ENCODE measurements around the gene MAPK7. TPM values are rescaled to one million over a fixed set of nuclear protein-coding genes. Genes with fewer than 3 reads are reported as not detected.
A peak's percentile ranks its signal among the peaks of the same experiment; 100 is the strongest.

Gene MAPK7
- total and polyA plus RNA-seq, 2 donors (not counting 1 experiment from before 2014, with no cell fraction given), result 12.8 to 18.8 TPM

DNA sequence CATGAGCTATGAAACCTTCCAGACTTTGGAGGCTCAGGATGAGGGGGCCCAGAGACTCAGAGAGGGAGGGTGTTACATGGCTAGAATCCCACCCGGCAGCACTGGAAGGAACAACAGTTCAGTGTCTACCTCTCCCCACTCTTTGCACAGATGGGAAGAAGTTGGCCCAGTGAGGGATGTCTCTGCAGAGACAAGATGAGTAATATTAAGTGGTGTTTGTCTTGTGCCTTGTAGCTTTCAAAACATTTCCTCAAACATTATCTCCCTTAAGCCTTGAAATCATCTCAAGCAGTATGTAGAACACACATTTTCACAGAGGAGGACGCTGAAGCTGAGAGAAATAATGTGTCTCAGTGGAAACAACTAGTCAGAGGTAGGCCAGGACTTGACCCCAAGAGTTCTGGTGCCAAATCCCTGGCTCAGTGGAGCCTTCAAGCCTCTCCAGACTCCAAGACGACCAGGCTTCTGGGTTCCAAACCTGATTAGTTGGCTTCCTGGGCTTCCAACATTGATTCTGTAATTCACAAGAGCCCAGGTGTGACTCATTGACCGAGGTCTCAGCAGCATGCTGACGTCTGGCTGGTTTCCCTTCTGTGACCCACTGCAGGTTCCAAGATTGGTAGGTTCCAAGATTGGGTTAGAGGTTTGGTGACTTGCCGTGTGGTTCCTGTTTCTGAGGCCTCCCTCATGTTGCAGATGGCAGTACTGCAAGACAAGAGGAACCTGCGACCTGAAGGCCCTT is 40.1 kb downstream of the MAPK7 start:
- Histone ChIP-seq H3K4me2 (ENCODE audit: extremely low read depth, insufficient read depth, low read length) (no peak overlapping the region), H3K36me3 (ENCODE audit: control insufficient read depth, insufficient read depth, low read length) (no peaks in the 10 kb centered on the region), H2AFZ (ENCODE audit: low read length) (no peak overlapping the region), H3K79me2 (ENCODE audit: control insufficient read depth, insufficient read depth, low read length) (no peaks in the 10 kb centered on the region), H4K20me1 (ENCODE audit: control insufficient read depth, extremely low read depth, insufficient read depth, low read length) (no peaks in the 10 kb centered on the region), H3K27ac (ENCODE audit: insufficient read depth, low read length) (no peak overlapping the region), H3K4me1 (ENCODE audit: control insufficient read depth, extremely low read depth, insufficient read depth, low read length) (no peaks in the 10 kb centered on the region), H3K9me3 (ENCODE audit: control insufficient read depth, insufficient read depth, low read depth, low read length) (no peaks in the 10 kb centered on the region), H3K9ac (ENCODE audit: insufficient read depth, low read length) (no peak overlapping the region), H3K27me3 (ENCODE audit: control insufficient read depth, insufficient read depth, low read length) (no peaks in the 10 kb centered on the region), H3K4me3 (replicated peaks in 1 of 4; ENCODE audit: control extremely low read depth in 1 of 4, insufficient read depth in 1 of 4, low read depth in 3 of 4, low read length in 4 of 4) (no peak overlapping the region)
- peak in 1 of 2 donors; percentile 85 for DNase-seq (ENCODE audit: low read depth in 2 of 2)
- no peak for TF ChIP-seq CTCF (conservative IDR thresholded peaks at IDR 0.05 in 1 of 2, IDR thresholded peaks at IDR 0.05 in 1 of 2; ENCODE audit: low read depth in 1 of 2, low read length in 2 of 2)
- no peak for TF ChIP-seq EZH2 (IDR thresholded peaks at IDR 0.05; ENCODE audit: low read length, missing control alignments)

DNA sequence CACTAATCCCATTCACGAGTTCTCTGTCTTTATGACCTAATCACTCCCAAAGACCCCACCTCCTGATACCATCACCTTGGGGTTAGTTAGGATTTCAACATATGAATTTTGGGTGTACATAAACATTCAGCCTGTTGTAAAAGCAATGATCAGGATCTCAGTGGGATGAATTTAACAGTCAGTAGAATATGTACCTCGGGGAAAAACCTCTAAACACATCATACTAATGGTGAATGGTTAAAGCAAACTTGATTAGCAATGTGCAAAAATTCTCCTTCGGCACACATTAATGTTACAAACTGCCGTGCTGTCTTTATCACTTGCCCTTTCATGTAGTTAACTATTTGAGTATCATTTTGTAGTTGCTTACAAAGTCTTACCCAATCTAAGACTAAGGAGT is 42.9 kb downstream of the MAPK7 start:
- Histone ChIP-seq H3K9me3 (ENCODE audit: control insufficient read depth, insufficient read depth, low read depth, low read length) (no peaks in the 10 kb centered on the region), H3K4me1 (ENCODE audit: control insufficient read depth, extremely low read depth, insufficient read depth, low read length) (no peaks in the 10 kb centered on the region), H3K9ac (ENCODE audit: insufficient read depth, low read length) (no peak overlapping the region), H3K27ac (ENCODE audit: insufficient read depth, low read length) (no peak overlapping the region), H3K27me3 (ENCODE audit: control insufficient read depth, insufficient read depth, low read length) (no peaks in the 10 kb centered on the region), H3K4me3 (replicated peaks in 1 of 4; ENCODE audit: control extremely low read depth in 1 of 4, insufficient read depth in 1 of 4, low read depth in 3 of 4, low read length in 4 of 4) (no peak overlapping the region), H3K36me3 (ENCODE audit: control insufficient read depth, insufficient read depth, low read length) (no peaks in the 10 kb centered on the region), H3K4me2 (ENCODE audit: extremely low read depth, insufficient read depth, low read length) (no peak overlapping the region), H4K20me1 (ENCODE audit: control insufficient read depth, extremely low read depth, insufficient read depth, low read length) (no peaks in the 10 kb centered on the region), H3K79me2 (ENCODE audit: control insufficient read depth, insufficient read depth, low read length) (no peaks in the 10 kb centered on the region), H2AFZ (ENCODE audit: low read length) (no peak overlapping the region)
- no peak for DNase-seq (ENCODE audit: low read depth in 2 of 2)
- TF ChIP-seq EZH2 (IDR thresholded peaks at IDR 0.05; ENCODE audit: low read length, missing control alignments) (no peak), CTCF (conservative IDR thresholded peaks at IDR 0.05 in 1 of 2, IDR thresholded peaks at IDR 0.05 in 1 of 2; ENCODE audit: low read depth in 1 of 2, low read length in 2 of 2) (no peak)

DNA sequence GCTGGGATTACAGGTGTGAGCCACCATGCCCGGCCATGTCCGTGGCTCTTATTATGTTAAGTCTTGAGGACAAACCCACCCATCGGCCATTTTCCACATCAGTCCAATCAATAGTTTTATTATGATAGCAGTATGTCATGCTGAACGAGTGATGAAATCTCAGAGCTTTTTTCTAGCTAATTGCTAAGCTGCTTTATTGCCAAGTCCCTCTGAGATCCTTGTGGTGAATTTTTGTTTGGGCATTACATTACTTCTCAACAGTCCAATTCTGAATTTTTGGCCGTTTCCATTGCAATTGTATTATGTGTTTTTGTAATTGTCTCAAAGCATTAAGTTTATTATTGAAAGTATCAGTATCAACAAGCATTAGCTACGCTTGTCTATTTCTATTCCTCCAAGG is 43.6 kb downstream of the MAPK7 start:
- Histone ChIP-seq H3K4me3 (replicated peaks in 1 of 4; ENCODE audit: control extremely low read depth in 1 of 4, insufficient read depth in 1 of 4, low read depth in 3 of 4, low read length in 4 of 4) (no peak overlapping the region), H3K4me1 (ENCODE audit: control insufficient read depth, extremely low read depth, insufficient read depth, low read length) (no peaks in the 10 kb centered on the region), H3K79me2 (ENCODE audit: control insufficient read depth, insufficient read depth, low read length) (no peaks in the 10 kb centered on the region), H3K9ac (ENCODE audit: insufficient read depth, low read length) (no peak overlapping the region), H4K20me1 (ENCODE audit: control insufficient read depth, extremely low read depth, insufficient read depth, low read length) (no peaks in the 10 kb centered on the region), H2AFZ (ENCODE audit: low read length) (no peak overlapping the region), H3K36me3 (ENCODE audit: control insufficient read depth, insufficient read depth, low read length) (no peaks in the 10 kb centered on the region), H3K27ac (ENCODE audit: insufficient read depth, low read length) (no peak overlapping the region), H3K9me3 (ENCODE audit: control insufficient read depth, insufficient read depth, low read depth, low read length) (no peaks in the 10 kb centered on the region), H3K27me3 (ENCODE audit: control insufficient read depth, insufficient read depth, low read length) (no peaks in the 10 kb centered on the region), H3K4me2 (ENCODE audit: extremely low read depth, insufficient read depth, low read length) (no peak overlapping the region)
- no peak for TF ChIP-seq CTCF (conservative IDR thresholded peaks at IDR 0.05 in 1 of 2, IDR thresholded peaks at IDR 0.05 in 1 of 2; ENCODE audit: low read depth in 1 of 2, low read length in 2 of 2)
- TF ChIP-seq EZH2 (IDR thresholded peaks at IDR 0.05; ENCODE audit: low read length, missing control alignments), result no peak
- no peak for DNase-seq (ENCODE audit: low read depth in 2 of 2)

All from fibroblast of lung (primary cell).